ENCODE results near the gene MAGEH1.

Gene MAGEH1

DNA sequence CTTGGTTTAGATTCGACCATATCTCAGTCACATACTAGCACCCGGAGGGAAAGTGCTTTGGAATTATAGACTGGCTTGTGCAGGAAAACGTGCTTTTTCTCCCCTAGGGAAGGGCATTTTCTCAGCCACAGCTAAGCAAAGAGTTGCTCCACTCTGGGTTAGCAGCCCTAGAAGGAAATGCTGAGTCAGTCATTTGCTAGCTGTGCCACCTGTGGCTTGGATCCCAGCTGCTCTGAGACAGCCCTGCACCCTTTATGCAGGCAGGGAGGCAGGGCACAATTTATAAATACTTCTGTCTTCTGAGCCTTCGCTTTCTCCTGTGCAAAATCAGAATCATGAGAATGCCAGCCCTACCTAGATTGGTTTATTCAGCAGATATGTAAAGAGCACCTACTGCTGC lies 39.0 kb downstream of the MAGEH1 start:
- DNase-seq: no peak
